WERI-Rb-1 (cell line): Measurements from ENCODE around the gene DCAF15.

Source experiments
- DNase-seq: peaks from one replicate; pipeline ENCODE4 v3.0.0-alpha.2; 2020
- H3K27ac ChIP-seq: fragments of 250-450 bp; sonication (Bioruptor Pico); 2 replicates; pipeline ENCODE4 v1.5.1; 2020; ENCODE audit warnings: mild to moderate bottlenecking, moderate library complexity
- H3K27me3 ChIP-seq: fragments of 250-450 bp; sonication (Bioruptor Pico); 2 replicates; pipeline ENCODE4 v1.5.1; 2021; ENCODE audit warnings: mild to moderate bottlenecking, low read depth, moderate library complexity; ENCODE audit not compliant: insufficient read depth, severe bottlenecking
- H3K36me3 ChIP-seq: fragments of 250-450 bp; sonication (Bioruptor Pico); 2 replicates; pipeline ENCODE4 v1.5.1; 2020; ENCODE audit warnings: mild to moderate bottlenecking, moderate library complexity
- H3K4me3 ChIP-seq: 2 replicates; pipeline ENCODE4 v1.5.1; 2011; ENCODE audit warnings: low read depth, mild to moderate bottlenecking, control low read depth, low read length
- H3K9me3 ChIP-seq: fragments of 250-450 bp; sonication (Bioruptor Pico); 2 replicates; pipeline ENCODE4 v1.5.1; 2021; ENCODE audit warnings: mild to moderate bottlenecking, moderate library complexity; ENCODE audit not compliant: severe bottlenecking
- CTCF ChIP-seq: IDR thresholded peaks from 2 replicates; pipeline ENCODE4 v1.5.1; 2011; ENCODE audit warnings: low read depth, mild to moderate bottlenecking, control low read depth, inconsistent platforms, low read length

The DCAF15 gene

GRCh38 chr19:13995017-13995728 lies 42.9 kb downstream of the DCAF15 start:
- DNase-seq, result no peak

GRCh38 chr19:13995878-13996765 lies 43.8 kb downstream of the DCAF15 start:
- DNase-seq, result no peak
- Histone ChIP-seq H3K9me3 (peaks cover 16% of the 10 kb centered on the region), H3K36me3 (peaks cover 47% of the 10 kb centered on the region), H3K27ac (no peak overlapping the region), H3K4me3 (no peak overlapping the region), H3K27me3 (no peaks in the 10 kb centered on the region)
- TF ChIP-seq CTCF, result no peak

More at GRCh38 chr19:13995017-13995728, 42.9 kb downstream of the DCAF15 start:
- H3K27ac ChIP-seq, result no peak overlapping the region
- H3K9me3 ChIP-seq, result peaks cover 16% of the 10 kb centered on the region
- peaks cover 45% of the 10 kb centered on the region for H3K36me3 ChIP-seq
- H3K27me3 ChIP-seq, result no peaks in the 10 kb centered on the region
- no peak overlapping the region for H3K4me3 ChIP-seq
- TF ChIP-seq CTCF, result no peak

GRCh38 chr19:13996928-13997630 lies 44.8 kb downstream of the DCAF15 start:
- H3K36me3 ChIP-seq, result peaks cover 42% of the 10 kb centered on the region
- no peak for TF ChIP-seq CTCF
- H3K4me3 ChIP-seq, result no peak overlapping the region
- peaks cover 16% of the 10 kb centered on the region for H3K9me3 ChIP-seq
- H3K27me3 ChIP-seq, result no peaks in the 10 kb centered on the region
- no peak for DNase-seq
- no peak overlapping the region for H3K27ac ChIP-seq

- no peak for DNase-seq
- no peak for TF ChIP-seq CTCF
- Histone ChIP-seq H3K4me3 (no peak overlapping the region), H3K36me3 (peaks cover 37% of the 10 kb centered on the region), H3K9me3 (peaks cover 16% of the 10 kb centered on the region), H3K27ac (no peak overlapping the region), H3K27me3 (no peaks in the 10 kb centered on the region)
Measured at GRCh38 chr19:13997631-13997962, 45.3 kb downstream of the DCAF15 start.

- H3K27me3 ChIP-seq, result no peaks in the 10 kb centered on the region
- no peak overlapping the region for H3K4me3 ChIP-seq
- no peak for DNase-seq
- H3K9me3 ChIP-seq, result peaks cover 16% of the 10 kb centered on the region
- H3K27ac ChIP-seq, result no peak overlapping the region
- TF ChIP-seq CTCF, result no peak
- peaks cover 33% of the 10 kb centered on the region; the same call in 1 of the 2 replicates for H3K36me3 ChIP-seq
Measured at GRCh38 chr19:13998426-13998825, 46.1 kb downstream of the DCAF15 start.
